HepG2 (cell line): Measurements from ENCODE around the gene TFB1M. TPM values are rescaled to one million over a fixed set of nuclear protein-coding genes. Genes with fewer than 3 reads are reported as not detected.

Experiments used
- CBX5 ChIP-seq: sonication (generic); formaldehyde crosslinking; IDR thresholded peaks from 2 replicates; pipeline ENCODE4 v1.4.0; 2020; ENCODE audit warnings: missing genetic modification reagents, borderline replicate concordance
- ERF ChIP-seq: IDR thresholded peaks from 2 replicates; pipeline ENCODE4 v1.6.1; 2018; ENCODE audit warnings: missing biosample characterization, missing genetic modification reagents
- ETV6 ChIP-seq: sonication (generic); formaldehyde crosslinking; conservative IDR thresholded peaks from 2 replicates; pipeline ENCODE4 v1.4.0; 2020; ENCODE audit warnings: missing genetic modification reagents
- HDAC2 ChIP-seq: sonication (generic); formaldehyde crosslinking; IDR thresholded peaks from 2 replicates; pipeline ENCODE4 v1.4.0; 2020; ENCODE audit warnings: missing genetic modification reagents
- HNRNPH1 ChIP-seq: fragments of 200-400 bp; formaldehyde crosslinking; optimal IDR thresholded peaks from 2 replicates; pipeline ENCODE3; 2017; ENCODE audit warnings: mild to moderate bottlenecking, low read depth, low read length
- ISL2 ChIP-seq: sonication (generic); formaldehyde crosslinking; IDR thresholded peaks from 2 replicates; pipeline ENCODE4 v1.5.0; 2020; ENCODE audit warnings: missing genetic modification reagents
- MIER3 ChIP-seq: IDR thresholded peaks from 2 replicates; pipeline ENCODE4 v1.6.1; 2016; ENCODE audit warnings: missing compliant biosample characterization, borderline replicate concordance
- NFRKB ChIP-seq: fragments of 450-650 bp; IDR thresholded peaks from 2 replicates; pipeline ENCODE4 v1.6.1; 2017
- PPARG ChIP-seq: conservative IDR thresholded peaks from 2 replicates; pipeline ENCODE4 v1.6.1; 2016; ENCODE audit warnings: missing biosample characterization, missing genetic modification reagents
- RAD21 ChIP-seq: fragments of 450-650 bp; formaldehyde crosslinking; IDR thresholded peaks from 2 replicates; pipeline ENCODE4 v1.5.0; 2020; ENCODE audit warnings: mild to moderate bottlenecking
- STAG1 ChIP-seq: sonication (generic); formaldehyde crosslinking; IDR thresholded peaks from 2 replicates; pipeline ENCODE4 v1.4.0; 2020; ENCODE audit warnings: missing genetic modification reagents
- ZNF619 ChIP-seq: sonication (generic); formaldehyde crosslinking; IDR thresholded peaks from 2 replicates; pipeline ENCODE4 v1.4.0; 2020; ENCODE audit warnings: mild to moderate bottlenecking, missing genetic modification reagents
- ZNF644 ChIP-seq: IDR thresholded peaks from 2 replicates; pipeline ENCODE4 v1.6.1; 2016; ENCODE audit warnings: low read depth
- ZSCAN31 ChIP-seq: sonication (generic); formaldehyde crosslinking; IDR thresholded peaks from 2 replicates; pipeline ENCODE4 v1.5.0; 2020; ENCODE audit warnings: low read depth, mild to moderate bottlenecking, missing genetic modification reagents
- polyA plus RNA-seq, 8 experiments: library from polyadenylated mRNA; depleted of rRNA in 3 of 8; stranded (reverse) in 7 of 8; unstranded in 1 of 8; fragments of >200 nt; fragmentation: Illumina TruSeq in 4 of 8; extraction: Trizol in 4 of 8; gene quantifications; 2 replicates each; pipeline versions ENCODE4 v1.2.1 to v1.2.3, GENCODE V29; 2011 to 2016; ENCODE audit warnings: low read depth in 4 of 8, missing spikeins in 1 of 8, mixed read lengths in 1 of 8; ENCODE audit not compliant: insufficient read depth in 1 of 8
- total RNA-seq, 5 experiments: library from RNA; depleted of rRNA; stranded (reverse); fragments of >200 nt; fragmentation: Illumina TruSeq; extraction: Trizol; gene quantifications; 2 replicates each; pipeline ENCODE4 v1.2.3, GENCODE V29; 2016; ENCODE audit warnings: low read depth in 1 of 5
- TF ChIP-seq, protein P1 (sequence below): sonication (generic); formaldehyde crosslinking; IDR thresholded peaks from 2 replicates; pipeline ENCODE4; 2020; ENCODE audit warnings: missing genetic modification reagents, mild to moderate bottlenecking, borderline replicate concordance
- TF ChIP-seq, protein P2 (sequence below): sonication (generic); formaldehyde crosslinking; IDR thresholded peaks from 2 replicates; pipeline ENCODE4 v1.4.0; 2020; ENCODE audit warnings: missing genetic modification reagents, borderline replicate concordance
- TF ChIP-seq, protein P3 (sequence below): sonication (generic); formaldehyde crosslinking; IDR thresholded peaks from 2 replicates; pipeline ENCODE4 v1.5.0; 2020; ENCODE audit warnings: mild to moderate bottlenecking, missing genetic modification reagents, moderate library complexity
- TF ChIP-seq, protein P4 (sequence below): sonication (generic); formaldehyde crosslinking; IDR thresholded peaks from 2 replicates; pipeline ENCODE4 v1.9.0; 2022; ENCODE audit warnings: missing genetic modification reagents, mild to moderate bottlenecking, borderline replicate concordance
- TF ChIP-seq, protein P5 (sequence below), 2 experiments: sonication (generic) in 1 of 2; formaldehyde crosslinking in 1 of 2; IDR thresholded peaks; 2 replicates each; pipeline versions ENCODE4 v1.4.0 to v1.6.1; 2018 to 2020; ENCODE audit warnings: missing genetic modification reagents in 2 of 2, borderline replicate concordance in 1 of 2, low read depth in 1 of 2, mild to moderate bottlenecking in 1 of 2, missing biosample characterization in 1 of 2

TFB1M gene
- total and polyA plus RNA-seq, 2 of the 13 experiments (the other 11 are each of a cell fraction or from before 2014, with no cell fraction given): 91.4 to 122 TPM

DNA sequence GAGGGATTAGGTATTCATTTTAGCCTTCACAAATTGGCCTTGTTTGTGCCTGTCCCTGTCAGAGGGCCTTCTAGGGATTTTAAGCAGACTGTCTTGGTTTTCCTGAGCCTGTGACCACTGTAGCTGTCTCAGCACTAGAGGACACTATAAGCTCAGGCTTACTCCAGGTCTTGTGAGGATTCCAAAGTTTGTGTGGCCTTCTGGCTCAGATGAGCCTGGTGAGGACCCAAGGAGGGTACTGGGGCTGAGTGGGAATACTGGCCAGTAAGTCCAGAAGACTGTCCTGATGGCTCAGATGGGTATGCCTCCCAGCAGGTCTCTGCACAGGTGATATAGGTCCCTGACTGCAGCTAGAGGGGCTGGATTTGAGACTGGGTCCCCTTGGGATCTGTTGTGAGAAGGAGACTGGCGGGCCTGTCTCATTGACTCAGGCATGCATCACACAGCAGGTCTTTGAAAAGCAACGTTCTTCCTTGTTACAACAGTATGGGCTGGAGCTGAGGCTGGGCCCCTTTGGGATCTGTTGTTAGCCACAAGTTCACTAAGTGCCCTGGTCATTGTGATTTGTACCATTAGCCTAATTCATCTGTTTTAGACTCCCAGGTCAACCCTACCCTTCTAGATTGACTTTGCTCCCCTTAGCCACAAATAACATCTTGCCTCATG lies 26.3 kb upstream of the TFB1M start (continued):
- TF ChIP-seq, protein P1, sequence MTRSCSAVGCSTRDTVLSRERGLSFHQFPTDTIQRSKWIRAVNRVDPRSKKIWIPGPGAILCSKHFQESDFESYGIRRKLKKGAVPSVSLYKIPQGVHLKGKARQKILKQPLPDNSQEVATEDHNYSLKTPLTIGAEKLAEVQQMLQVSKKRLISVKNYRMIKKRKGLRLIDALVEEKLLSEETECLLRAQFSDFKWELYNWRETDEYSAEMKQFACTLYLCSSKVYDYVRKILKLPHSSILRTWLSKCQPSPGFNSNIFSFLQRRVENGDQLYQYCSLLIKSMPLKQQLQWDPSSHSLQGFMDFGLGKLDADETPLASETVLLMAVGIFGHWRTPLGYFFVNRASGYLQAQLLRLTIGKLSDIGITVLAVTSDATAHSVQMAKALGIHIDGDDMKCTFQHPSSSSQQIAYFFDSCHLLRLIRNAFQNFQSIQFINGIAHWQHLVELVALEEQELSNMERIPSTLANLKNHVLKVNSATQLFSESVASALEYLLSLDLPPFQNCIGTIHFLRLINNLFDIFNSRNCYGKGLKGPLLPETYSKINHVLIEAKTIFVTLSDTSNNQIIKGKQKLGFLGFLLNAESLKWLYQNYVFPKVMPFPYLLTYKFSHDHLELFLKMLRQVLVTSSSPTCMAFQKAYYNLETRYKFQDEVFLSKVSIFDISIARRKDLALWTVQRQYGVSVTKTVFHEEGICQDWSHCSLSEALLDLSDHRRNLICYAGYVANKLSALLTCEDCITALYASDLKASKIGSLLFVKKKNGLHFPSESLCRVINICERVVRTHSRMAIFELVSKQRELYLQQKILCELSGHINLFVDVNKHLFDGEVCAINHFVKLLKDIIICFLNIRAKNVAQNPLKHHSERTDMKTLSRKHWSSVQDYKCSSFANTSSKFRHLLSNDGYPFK: no peak
- peak; percentile 27; the same call in 1 of the 2 replicates for TF ChIP-seq ZSCAN31 (CRISPR knock-in tag)
- TF ChIP-seq, protein P2, sequence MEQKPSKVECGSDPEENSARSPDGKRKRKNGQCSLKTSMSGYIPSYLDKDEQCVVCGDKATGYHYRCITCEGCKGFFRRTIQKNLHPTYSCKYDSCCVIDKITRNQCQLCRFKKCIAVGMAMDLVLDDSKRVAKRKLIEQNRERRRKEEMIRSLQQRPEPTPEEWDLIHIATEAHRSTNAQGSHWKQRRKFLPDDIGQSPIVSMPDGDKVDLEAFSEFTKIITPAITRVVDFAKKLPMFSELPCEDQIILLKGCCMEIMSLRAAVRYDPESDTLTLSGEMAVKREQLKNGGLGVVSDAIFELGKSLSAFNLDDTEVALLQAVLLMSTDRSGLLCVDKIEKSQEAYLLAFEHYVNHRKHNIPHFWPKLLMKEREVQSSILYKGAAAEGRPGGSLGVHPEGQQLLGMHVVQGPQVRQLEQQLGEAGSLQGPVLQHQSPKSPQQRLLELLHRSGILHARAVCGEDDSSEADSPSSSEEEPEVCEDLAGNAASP (CRISPR knock-in tag): peak; percentile 31; the same call in 1 of the 2 replicates
- TF ChIP-seq CBX5 (CRISPR knock-in tag): peak; percentile 90
- TF ChIP-seq ZNF619 (CRISPR knock-in tag): no peak
- 0 out of 2 replicates have a peak, but pooled peaks have one; percentile 24 for TF ChIP-seq HDAC2 (CRISPR knock-in tag)
- TF ChIP-seq MIER3 (CRISPR knock-in tag): no peak
- TF ChIP-seq NFRKB: no peak
- 0 out of 2 replicates have a peak, but pooled peaks have one; percentile 54 for TF ChIP-seq ETV6
- peak; percentile 98 for TF ChIP-seq STAG1 (CRISPR knock-in tag)
- no peak for TF ChIP-seq HNRNPH1
- no peak for TF ChIP-seq PPARG (CRISPR knock-in tag)
- 0 out of 2 replicates have a peak, but pooled peaks have one; percentile 16 for TF ChIP-seq ZNF644 (CRISPR knock-in tag)
- TF ChIP-seq, protein P3, sequence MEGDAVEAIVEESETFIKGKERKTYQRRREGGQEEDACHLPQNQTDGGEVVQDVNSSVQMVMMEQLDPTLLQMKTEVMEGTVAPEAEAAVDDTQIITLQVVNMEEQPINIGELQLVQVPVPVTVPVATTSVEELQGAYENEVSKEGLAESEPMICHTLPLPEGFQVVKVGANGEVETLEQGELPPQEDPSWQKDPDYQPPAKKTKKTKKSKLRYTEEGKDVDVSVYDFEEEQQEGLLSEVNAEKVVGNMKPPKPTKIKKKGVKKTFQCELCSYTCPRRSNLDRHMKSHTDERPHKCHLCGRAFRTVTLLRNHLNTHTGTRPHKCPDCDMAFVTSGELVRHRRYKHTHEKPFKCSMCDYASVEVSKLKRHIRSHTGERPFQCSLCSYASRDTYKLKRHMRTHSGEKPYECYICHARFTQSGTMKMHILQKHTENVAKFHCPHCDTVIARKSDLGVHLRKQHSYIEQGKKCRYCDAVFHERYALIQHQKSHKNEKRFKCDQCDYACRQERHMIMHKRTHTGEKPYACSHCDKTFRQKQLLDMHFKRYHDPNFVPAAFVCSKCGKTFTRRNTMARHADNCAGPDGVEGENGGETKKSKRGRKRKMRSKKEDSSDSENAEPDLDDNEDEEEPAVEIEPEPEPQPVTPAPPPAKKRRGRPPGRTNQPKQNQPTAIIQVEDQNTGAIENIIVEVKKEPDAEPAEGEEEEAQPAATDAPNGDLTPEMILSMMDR (CRISPR knock-in tag): peak; percentile 84
- TF ChIP-seq, protein P4, sequence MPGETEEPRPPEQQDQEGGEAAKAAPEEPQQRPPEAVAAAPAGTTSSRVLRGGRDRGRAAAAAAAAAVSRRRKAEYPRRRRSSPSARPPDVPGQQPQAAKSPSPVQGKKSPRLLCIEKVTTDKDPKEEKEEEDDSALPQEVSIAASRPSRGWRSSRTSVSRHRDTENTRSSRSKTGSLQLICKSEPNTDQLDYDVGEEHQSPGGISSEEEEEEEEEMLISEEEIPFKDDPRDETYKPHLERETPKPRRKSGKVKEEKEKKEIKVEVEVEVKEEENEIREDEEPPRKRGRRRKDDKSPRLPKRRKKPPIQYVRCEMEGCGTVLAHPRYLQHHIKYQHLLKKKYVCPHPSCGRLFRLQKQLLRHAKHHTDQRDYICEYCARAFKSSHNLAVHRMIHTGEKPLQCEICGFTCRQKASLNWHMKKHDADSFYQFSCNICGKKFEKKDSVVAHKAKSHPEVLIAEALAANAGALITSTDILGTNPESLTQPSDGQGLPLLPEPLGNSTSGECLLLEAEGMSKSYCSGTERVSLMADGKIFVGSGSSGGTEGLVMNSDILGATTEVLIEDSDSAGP (CRISPR knock-in tag): peak; percentile 55; the same call in 1 of the 2 replicates
- peak; percentile 56; the same call in 1 of the 2 replicates for TF ChIP-seq ISL2
- peak; percentile 79 for TF ChIP-seq RAD21
- peak; percentile 73 for TF ChIP-seq ERF (CRISPR knock-in tag)
- TF ChIP-seq, protein P5, sequence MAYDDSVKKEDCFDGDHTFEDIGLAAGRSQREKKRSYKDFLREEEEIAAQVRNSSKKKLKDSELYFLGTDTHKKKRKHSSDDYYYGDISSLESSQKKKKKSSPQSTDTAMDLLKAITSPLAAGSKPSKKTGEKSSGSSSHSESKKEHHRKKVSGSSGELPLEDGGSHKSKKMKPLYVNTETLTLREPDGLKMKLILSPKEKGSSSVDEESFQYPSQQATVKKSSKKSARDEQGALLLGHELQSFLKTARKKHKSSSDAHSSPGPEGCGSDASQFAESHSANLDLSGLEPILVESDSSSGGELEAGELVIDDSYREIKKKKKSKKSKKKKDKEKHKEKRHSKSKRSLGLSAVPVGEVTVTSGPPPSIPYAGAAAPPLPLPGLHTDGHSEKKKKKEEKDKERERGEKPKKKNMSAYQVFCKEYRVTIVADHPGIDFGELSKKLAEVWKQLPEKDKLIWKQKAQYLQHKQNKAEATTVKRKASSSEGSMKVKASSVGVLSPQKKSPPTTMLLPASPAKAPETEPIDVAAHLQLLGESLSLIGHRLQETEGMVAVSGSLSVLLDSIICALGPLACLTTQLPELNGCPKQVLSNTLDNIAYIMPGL (CRISPR knock-in tag; IDR thresholded peaks at IDR 0.05; ENCODE audit: borderline replicate concordance in 1 of 2, low read depth in 1 of 2): 0 out of 4 replicates have a peak, but pooled peaks of 1 of the 2 experiments have one; percentile 28
